Astrocyte (in vitro differentiated cells and primary cell): ENCODE measurements around the gene PRKX. TPM values are rescaled to one million over a fixed set of nuclear protein-coding genes. Genes with fewer than 3 reads are reported as not detected.
"Not testable (repeated sequence)": the region's sequence is repeated elsewhere in the genome, so short reads cannot be mapped to it uniquely, and the experiment has no call there.

Experiments
- DNase-seq: peaks from one replicate; pipeline ENCODE4 v3.0.0-alpha.2; 2010; ENCODE audit warnings: low read depth
- FAIRE-seq: peaks from 2 replicates; lab custom pipeline; 2011; peaks lifted over from hg19 to GRCh38; lab: Jason Lieb, UNC
- H2AFZ ChIP-seq: 2 replicates; pipeline ENCODE4 v1.6.0; 2012; ENCODE audit warnings: low read depth, low read length, inconsistent platforms
- H3K27ac ChIP-seq: 2 replicates; pipeline ENCODE4 v1.5.1; 2011; ENCODE audit warnings: low read depth, low read length, inconsistent platforms
- H3K27me3 ChIP-seq: 2 replicates; pipeline ENCODE4 v1.6.0; 2011; ENCODE audit warnings: low read length, inconsistent platforms; ENCODE audit not compliant: insufficient read depth
- H3K36me3 ChIP-seq: 2 replicates; pipeline ENCODE4 v1.5.1; 2011; ENCODE audit warnings: low read length, inconsistent platforms; ENCODE audit not compliant: insufficient read depth
- H3K4me1 ChIP-seq: 2 replicates; pipeline ENCODE4 v1.5.1; 2011; ENCODE audit warnings: low read length, inconsistent platforms; ENCODE audit not compliant: insufficient read depth
- H3K4me2 ChIP-seq: 2 replicates; pipeline ENCODE4 v1.6.0; 2012; ENCODE audit warnings: low read length, inconsistent platforms
- H3K4me3 ChIP-seq: 2 replicates; pipeline ENCODE4 v1.5.1; 2011; ENCODE audit warnings: low read depth, mild to moderate bottlenecking, low read length, inconsistent platforms; ENCODE audit not compliant: insufficient read depth
- H3K79me2 ChIP-seq: 2 replicates; pipeline ENCODE4 v1.6.0; 2012; ENCODE audit warnings: mild to moderate bottlenecking, low read length, inconsistent platforms; ENCODE audit not compliant: insufficient read depth
- H3K9ac ChIP-seq: 2 replicates; pipeline ENCODE4 v1.6.0; 2012; ENCODE audit warnings: mild to moderate bottlenecking, low read length, inconsistent platforms
- H3K9me3 ChIP-seq: 2 replicates; pipeline ENCODE4 v1.5.1; 2012; ENCODE audit warnings: low read depth, mild to moderate bottlenecking, low read length, inconsistent platforms; ENCODE audit not compliant: insufficient read depth
- H4K20me1 ChIP-seq: 2 replicates; pipeline ENCODE4 v1.6.0; 2012; ENCODE audit warnings: low read length, inconsistent platforms; ENCODE audit not compliant: insufficient read depth
- H3K27ac Mint-ChIP-seq: one replicate; pipeline ENCODE4 v1.8.0; 2021; ENCODE audit warnings: mild to moderate bottlenecking, mixed read lengths; ENCODE audit not compliant: unreplicated experiment
- H3K27me3 Mint-ChIP-seq: one replicate; pipeline ENCODE4 v1.8.0; 2021; ENCODE audit warnings: low read depth, mixed read lengths; ENCODE audit not compliant: unreplicated experiment
- H3K36me3 Mint-ChIP-seq: one replicate; pipeline ENCODE4 v1.8.0; 2021; ENCODE audit warnings: low read depth, mixed read lengths; ENCODE audit not compliant: unreplicated experiment
- H3K4me1 Mint-ChIP-seq: one replicate; pipeline ENCODE4 v1.8.0; 2021; ENCODE audit warnings: low read depth, mixed read lengths; ENCODE audit not compliant: unreplicated experiment
- H3K4me3 Mint-ChIP-seq: one replicate; pipeline ENCODE4 v1.8.0; 2021; ENCODE audit warnings: mild to moderate bottlenecking, moderate library complexity, mixed read lengths; ENCODE audit not compliant: unreplicated experiment
- H3K9me3 Mint-ChIP-seq: one replicate; pipeline ENCODE4 v1.8.0; 2021; ENCODE audit warnings: mild to moderate bottlenecking, mixed read lengths; ENCODE audit not compliant: unreplicated experiment
- EZH2 ChIP-seq: IDR thresholded peaks from 2 replicates; pipeline ENCODE4 v1.6.1; 2012; ENCODE audit warnings: mild to moderate bottlenecking, low read length, inconsistent platforms; ENCODE audit not compliant: insufficient read depth
- total RNA-seq: library from RNA; stranded (reverse); gene quantifications from 2 replicates; pipeline ENCODE4 v1.2.1, GENCODE V29; 2021
- TF ChIP-seq, protein P1 (sequence below): IDR thresholded peaks from 2 replicates; pipeline ENCODE4 v1.5.1; 2011; ENCODE audit warnings: low read depth, mild to moderate bottlenecking, inconsistent platforms, low read length, moderate library complexity; ENCODE audit not compliant: insufficient read depth

Gene PRKX
- total RNA-seq, 1 donor from 2014 or later = 27.3 TPM

DNA sequence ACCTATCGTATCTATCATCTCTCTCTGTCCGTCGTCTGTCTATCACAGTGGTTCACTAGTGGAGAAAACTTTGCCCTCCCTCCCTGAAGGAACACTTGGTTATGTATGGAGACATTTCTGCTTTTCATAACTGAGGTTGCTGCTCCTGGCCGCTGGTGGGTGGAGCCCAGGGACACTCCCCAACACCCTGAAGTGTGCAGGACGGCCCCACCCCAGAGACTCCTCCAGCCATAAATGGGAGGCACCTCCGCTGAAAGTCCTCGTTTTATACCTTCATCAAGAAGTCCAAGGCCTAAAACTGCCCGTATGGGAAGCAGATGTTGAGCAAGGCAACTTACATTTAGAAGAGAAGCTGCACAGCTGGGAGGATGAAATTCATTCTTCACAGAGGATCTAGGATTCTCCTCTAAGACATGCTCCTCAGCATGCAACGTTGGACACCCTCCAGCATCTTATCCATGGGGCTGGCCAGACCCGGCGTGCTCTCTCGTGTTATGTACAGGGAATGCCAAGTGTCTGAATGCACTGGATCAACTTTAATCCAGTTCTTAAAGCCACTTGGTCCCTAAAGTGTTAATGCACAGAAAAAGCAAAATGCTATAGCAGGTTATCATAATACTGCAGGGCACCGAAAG is 43.5 kb downstream of the PRKX start:
- Histone ChIP-seq H4K20me1 (no peaks in the 10 kb centered on the region), H3K4me3 (no peak overlapping the region), H3K9me3 (no peaks in the 10 kb centered on the region), H3K27ac (no peak overlapping the region), H3K4me1 (no peaks in the 10 kb centered on the region), H3K79me2 (no peaks in the 10 kb centered on the region), H3K9ac (no peak overlapping the region), H3K36me3 (no peaks in the 10 kb centered on the region), H3K27me3 (no peaks in the 10 kb centered on the region), H3K4me2 (no peak overlapping the region), H2AFZ (no peak overlapping the region)
- H3K27me3 Mint-ChIP-seq = no peaks in the 10 kb centered on the region
- no peak overlapping the region for H3K27ac Mint-ChIP-seq
- TF ChIP-seq, protein P1, sequence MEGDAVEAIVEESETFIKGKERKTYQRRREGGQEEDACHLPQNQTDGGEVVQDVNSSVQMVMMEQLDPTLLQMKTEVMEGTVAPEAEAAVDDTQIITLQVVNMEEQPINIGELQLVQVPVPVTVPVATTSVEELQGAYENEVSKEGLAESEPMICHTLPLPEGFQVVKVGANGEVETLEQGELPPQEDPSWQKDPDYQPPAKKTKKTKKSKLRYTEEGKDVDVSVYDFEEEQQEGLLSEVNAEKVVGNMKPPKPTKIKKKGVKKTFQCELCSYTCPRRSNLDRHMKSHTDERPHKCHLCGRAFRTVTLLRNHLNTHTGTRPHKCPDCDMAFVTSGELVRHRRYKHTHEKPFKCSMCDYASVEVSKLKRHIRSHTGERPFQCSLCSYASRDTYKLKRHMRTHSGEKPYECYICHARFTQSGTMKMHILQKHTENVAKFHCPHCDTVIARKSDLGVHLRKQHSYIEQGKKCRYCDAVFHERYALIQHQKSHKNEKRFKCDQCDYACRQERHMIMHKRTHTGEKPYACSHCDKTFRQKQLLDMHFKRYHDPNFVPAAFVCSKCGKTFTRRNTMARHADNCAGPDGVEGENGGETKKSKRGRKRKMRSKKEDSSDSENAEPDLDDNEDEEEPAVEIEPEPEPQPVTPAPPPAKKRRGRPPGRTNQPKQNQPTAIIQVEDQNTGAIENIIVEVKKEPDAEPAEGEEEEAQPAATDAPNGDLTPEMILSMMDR = no peak
- TF ChIP-seq EZH2 = no peak
- no peak overlapping the region for H3K4me3 Mint-ChIP-seq
- H3K9me3 Mint-ChIP-seq = no peaks in the 10 kb centered on the region
- no peak for DNase-seq
- H3K36me3 Mint-ChIP-seq = peaks cover 7% of the 10 kb centered on the region
- H3K4me1 Mint-ChIP-seq = no peaks in the 10 kb centered on the region
- no peak for FAIRE-seq

DNA sequence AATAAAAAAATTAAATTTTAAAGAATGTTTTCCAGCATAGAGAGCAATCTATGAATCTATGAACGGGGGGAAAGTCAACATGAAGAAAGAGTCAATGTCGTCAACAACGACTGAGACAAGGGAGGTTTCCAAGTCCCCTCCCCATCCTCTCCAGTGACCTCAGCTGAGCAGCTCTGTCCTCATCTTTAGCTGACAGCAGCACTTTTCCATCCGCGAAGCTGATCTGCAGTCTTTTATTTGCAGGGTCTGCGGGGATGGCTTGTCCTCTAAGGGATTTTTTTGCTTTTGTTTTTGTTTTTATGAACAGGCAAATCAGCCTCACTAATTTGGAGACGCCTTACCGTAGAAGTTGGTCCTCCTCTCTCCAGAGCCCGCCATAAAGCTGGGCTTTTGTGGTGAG is 46.5 kb downstream of the PRKX start:
- Histone ChIP-seq H4K20me1 (no peaks in the 10 kb centered on the region), H3K36me3 (no peaks in the 10 kb centered on the region), H3K27me3 (no peaks in the 10 kb centered on the region), H3K4me3 (no peak overlapping the region), H3K27ac (no peak overlapping the region), H3K79me2 (no peaks in the 10 kb centered on the region), H3K4me2 (no peak overlapping the region), H3K4me1 (no peaks in the 10 kb centered on the region), H3K9ac (no peak overlapping the region), H3K9me3 (no peaks in the 10 kb centered on the region), H2AFZ (no peak overlapping the region)
- Mint-ChIP-seq H3K9me3 (no peaks in the 10 kb centered on the region), H3K36me3 (peaks cover 5% of the 10 kb centered on the region), H3K27ac (no peak overlapping the region), H3K4me1 (no peaks in the 10 kb centered on the region), H3K4me3 (no peak overlapping the region), H3K27me3 (no peaks in the 10 kb centered on the region)
- DNase-seq (no peak), FAIRE-seq (no peak)
- TF ChIP-seq, protein P1 = no peak
- TF ChIP-seq EZH2 = no peak

DNA sequence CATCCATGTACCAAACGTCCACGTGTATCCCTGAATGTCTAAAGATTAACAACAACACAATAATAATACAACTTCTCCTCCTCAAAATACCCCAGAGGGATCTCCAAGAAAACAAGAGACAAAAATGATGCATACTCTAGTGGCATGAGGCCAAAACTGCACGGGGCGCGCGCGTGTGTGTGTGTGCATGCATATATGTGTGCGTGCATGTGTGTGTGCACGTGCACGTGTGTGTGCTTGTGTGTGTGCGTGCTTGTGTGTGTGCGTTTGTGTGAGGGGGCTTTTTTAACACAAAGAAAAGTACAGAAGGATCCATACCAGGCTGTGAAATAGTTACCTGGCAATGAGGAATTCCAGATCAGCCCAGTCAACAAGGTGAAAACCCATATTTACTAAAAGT is 48.5 kb downstream of the PRKX start:
- Histone ChIP-seq H3K27ac (no peak overlapping the region), H3K9ac (no peak overlapping the region), H4K20me1 (no peaks in the 10 kb centered on the region), H3K4me1 (no peaks in the 10 kb centered on the region), H3K4me3 (no peak overlapping the region), H3K36me3 (no peaks in the 10 kb centered on the region), H3K9me3 (no peaks in the 10 kb centered on the region), H3K27me3 (no peaks in the 10 kb centered on the region), H3K4me2 (no peak overlapping the region), H2AFZ (no peak overlapping the region), H3K79me2 (no peaks in the 10 kb centered on the region)
- TF ChIP-seq, protein P1 = no peak
- TF ChIP-seq EZH2 = no peak
- H3K27me3 Mint-ChIP-seq = no peaks in the 10 kb centered on the region
- H3K4me3 Mint-ChIP-seq = no peak overlapping the region
- H3K4me1 Mint-ChIP-seq = no peaks in the 10 kb centered on the region
- FAIRE-seq (no peak), DNase-seq (no peak)
- H3K36me3 Mint-ChIP-seq = peaks cover 3% of the 10 kb centered on the region
- H3K9me3 Mint-ChIP-seq = no peaks in the 10 kb centered on the region
- H3K27ac Mint-ChIP-seq = no peak overlapping the region

DNA sequence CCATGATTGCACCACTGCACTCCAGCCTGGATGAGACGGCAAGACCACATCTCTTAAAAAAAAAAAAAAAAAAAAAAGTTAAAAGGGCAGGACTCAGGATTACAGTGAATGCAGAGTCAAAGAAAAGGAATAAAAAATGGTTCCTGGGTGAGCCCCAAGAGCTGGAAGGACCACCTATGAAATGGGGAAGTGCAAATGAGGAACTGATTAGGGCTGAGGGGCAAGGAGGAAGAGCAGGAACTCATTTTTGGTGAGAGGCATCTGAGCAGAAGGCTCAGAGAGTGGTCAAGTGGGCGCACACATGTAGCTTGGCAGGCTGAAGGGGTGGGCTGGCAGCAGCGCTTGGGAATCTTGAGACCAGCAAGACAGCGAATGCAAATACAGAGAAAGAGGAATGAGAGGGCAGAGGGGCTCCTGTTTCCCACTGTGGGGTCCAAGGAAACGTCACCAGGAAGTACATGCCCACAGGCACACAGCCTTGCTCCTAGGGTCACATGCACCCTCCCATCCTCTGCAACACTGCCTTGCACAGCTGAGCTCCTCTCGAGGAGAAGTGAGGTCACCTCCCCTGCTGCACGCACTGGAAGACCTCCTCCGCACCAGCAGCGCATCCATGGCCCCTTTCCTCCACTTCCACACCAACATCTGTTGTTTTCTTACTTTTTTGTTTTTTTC is 49.7 kb downstream of the PRKX start:
- not testable (repeated sequence) for H3K4me1 Mint-ChIP-seq, H3K9me3 ChIP-seq, H3K79me2 ChIP-seq, H3K4me1 ChIP-seq, H3K27ac ChIP-seq, H3K36me3 ChIP-seq, H3K4me3 Mint-ChIP-seq, H2AFZ ChIP-seq, H3K27me3 ChIP-seq, H3K4me3 ChIP-seq, H3K4me2 ChIP-seq, H3K27me3 Mint-ChIP-seq, FAIRE-seq, H3K36me3 Mint-ChIP-seq, DNase-seq, H3K9ac ChIP-seq, H4K20me1 ChIP-seq, H3K27ac Mint-ChIP-seq, H3K9me3 Mint-ChIP-seq
